Fibroblast of lung (primary cell): ENCODE measurements around the gene GJE1. TPM values are rescaled to one million over a fixed set of nuclear protein-coding genes. Genes with fewer than 3 reads are reported as not detected.

Experiments
- DNase-seq, 2 donors: peaks; one replicate each; pipeline versions ENCODE4 v3.0.0 to v3.0.0-alpha.2; 2010; ENCODE audit warnings: low read depth in 2 of 2
- H2AFZ ChIP-seq: 2 replicates; pipeline ENCODE4 v1.5.1; 2012; ENCODE audit warnings: low read length, control low read depth, inconsistent platforms
- H3K27ac ChIP-seq: 2 replicates; pipeline ENCODE4 v1.5.1; 2011; ENCODE audit warnings: low read length, control low read depth; ENCODE audit not compliant: insufficient read depth
- H3K27me3 ChIP-seq: 2 replicates; pipeline ENCODE4 v1.5.1; 2011; ENCODE audit warnings: mild to moderate bottlenecking, low read length; ENCODE audit not compliant: control insufficient read depth, insufficient read depth
- H3K36me3 ChIP-seq: 2 replicates; pipeline ENCODE4 v1.5.1; 2011; ENCODE audit warnings: low read length; ENCODE audit not compliant: control insufficient read depth, insufficient read depth
- H3K4me1 ChIP-seq: 2 replicates; pipeline ENCODE4 v1.5.1; 2011; ENCODE audit warnings: low read length; ENCODE audit not compliant: control insufficient read depth, insufficient read depth; ENCODE audit errors: extremely low read depth
- H3K4me2 ChIP-seq: 2 replicates; pipeline ENCODE4 v1.5.1; 2011; ENCODE audit warnings: low read length, control low read depth; ENCODE audit not compliant: insufficient read depth; ENCODE audit errors: extremely low read depth
- H3K4me3 ChIP-seq, 4 experiments: fragments of 200-600 bp in 1 of 4; sonication (generic) in 1 of 4; replicated peaks in 1 of 4; 2 replicates each; pipeline ENCODE4 v1.5.1; 2011 to 2016; ENCODE audit warnings: low read length in 4 of 4, low read depth in 3 of 4, mild to moderate bottlenecking in 3 of 4, control low read depth in 2 of 4, inconsistent platforms in 1 of 4, mixed read lengths in 1 of 4; ENCODE audit not compliant: insufficient read depth in 1 of 4; ENCODE audit errors: control extremely low read depth in 1 of 4
- H3K79me2 ChIP-seq: 2 replicates; pipeline ENCODE4 v1.5.1; 2012; ENCODE audit warnings: mild to moderate bottlenecking, low read length, inconsistent platforms; ENCODE audit not compliant: control insufficient read depth, insufficient read depth
- H3K9ac ChIP-seq: 2 replicates; pipeline ENCODE4 v1.5.1; 2011; ENCODE audit warnings: mild to moderate bottlenecking, low read length, control low read depth; ENCODE audit not compliant: insufficient read depth
- H3K9me3 ChIP-seq: 2 replicates; pipeline ENCODE4 v1.5.1; 2012; ENCODE audit warnings: low read depth, low read length; ENCODE audit not compliant: control insufficient read depth, insufficient read depth
- H4K20me1 ChIP-seq: 2 replicates; pipeline ENCODE4 v1.5.1; 2011; ENCODE audit warnings: low read length; ENCODE audit not compliant: control insufficient read depth, insufficient read depth; ENCODE audit errors: extremely low read depth
- EZH2 ChIP-seq: IDR thresholded peaks from 2 replicates; pipeline ENCODE4 v1.5.1; 2012; ENCODE audit warnings: low read length, control low read depth, mild to moderate bottlenecking; ENCODE audit errors: missing control alignments
- polyA plus RNA-seq, 2 donors: library from polyadenylated mRNA; depleted of rRNA in 1 of 2; stranded (reverse) in 1 of 2; unstranded in 1 of 2; fragments of >200 nt; gene quantifications; 2 replicates each; pipeline ENCODE4 v1.2.1, GENCODE V29; 2011 to 2012; ENCODE audit warnings: missing spikeins in 1 of 2
- total RNA-seq: library from RNA; depleted of rRNA; stranded (reverse); fragments of >200 nt; gene quantifications from 2 replicates; pipeline ENCODE4 v1.2.1, GENCODE V29; 2014
- TF ChIP-seq, protein P1 (sequence below), 2 donors: IDR thresholded peaks in 1 of 2; conservative IDR thresholded peaks in 1 of 2; 1 replicate in 1 of 2; 2 replicates in 1 of 2; pipeline ENCODE4 v1.5.1; 2011 to 2012; ENCODE audit warnings: low read length in 2 of 2, control low read depth in 1 of 2, inconsistent platforms in 1 of 2, low read depth in 1 of 2, mild to moderate bottlenecking in 1 of 2

GJE1 gene
- total and polyA plus RNA-seq, 2 donors (not counting 1 experiment from before 2014, with no cell fraction given), result not detected

DNA sequence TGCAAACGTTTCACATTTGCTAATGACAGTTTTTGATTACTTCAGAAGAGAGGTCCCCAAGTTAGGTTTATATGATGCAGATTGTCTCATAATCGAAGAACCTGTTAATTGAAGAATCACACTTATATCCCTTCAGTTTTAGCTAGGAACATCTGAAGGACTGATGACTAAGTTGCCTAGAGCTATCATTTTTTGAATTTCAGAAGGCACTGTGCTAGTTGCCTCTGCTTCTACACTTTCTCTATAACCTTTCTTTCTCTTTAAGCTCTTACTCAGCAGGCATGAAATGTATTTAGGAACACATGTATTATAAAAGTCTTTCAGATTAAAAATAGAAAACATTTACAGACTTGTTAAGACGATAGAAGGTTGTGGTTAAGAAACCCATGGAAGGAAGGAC is 14.4 kb upstream of the GJE1 start:
- Histone ChIP-seq H3K4me2 (no peak overlapping the region), H3K36me3 (no peaks in the 10 kb centered on the region), H3K27me3 (no peaks in the 10 kb centered on the region), H3K4me1 (no peaks in the 10 kb centered on the region), H3K9ac (no peak overlapping the region), H3K79me2 (no peaks in the 10 kb centered on the region), H4K20me1 (no peaks in the 10 kb centered on the region), H3K4me3 (no peak overlapping the region), H3K9me3 (no peaks in the 10 kb centered on the region), H3K27ac (no peak overlapping the region), H2AFZ (no peak overlapping the region)
- no peak for DNase-seq
- TF ChIP-seq EZH2, result no peak
- TF ChIP-seq, protein P1, sequence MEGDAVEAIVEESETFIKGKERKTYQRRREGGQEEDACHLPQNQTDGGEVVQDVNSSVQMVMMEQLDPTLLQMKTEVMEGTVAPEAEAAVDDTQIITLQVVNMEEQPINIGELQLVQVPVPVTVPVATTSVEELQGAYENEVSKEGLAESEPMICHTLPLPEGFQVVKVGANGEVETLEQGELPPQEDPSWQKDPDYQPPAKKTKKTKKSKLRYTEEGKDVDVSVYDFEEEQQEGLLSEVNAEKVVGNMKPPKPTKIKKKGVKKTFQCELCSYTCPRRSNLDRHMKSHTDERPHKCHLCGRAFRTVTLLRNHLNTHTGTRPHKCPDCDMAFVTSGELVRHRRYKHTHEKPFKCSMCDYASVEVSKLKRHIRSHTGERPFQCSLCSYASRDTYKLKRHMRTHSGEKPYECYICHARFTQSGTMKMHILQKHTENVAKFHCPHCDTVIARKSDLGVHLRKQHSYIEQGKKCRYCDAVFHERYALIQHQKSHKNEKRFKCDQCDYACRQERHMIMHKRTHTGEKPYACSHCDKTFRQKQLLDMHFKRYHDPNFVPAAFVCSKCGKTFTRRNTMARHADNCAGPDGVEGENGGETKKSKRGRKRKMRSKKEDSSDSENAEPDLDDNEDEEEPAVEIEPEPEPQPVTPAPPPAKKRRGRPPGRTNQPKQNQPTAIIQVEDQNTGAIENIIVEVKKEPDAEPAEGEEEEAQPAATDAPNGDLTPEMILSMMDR (conservative IDR thresholded peaks at IDR 0.05 in 1 of 2, IDR thresholded peaks at IDR 0.05 in 1 of 2; ENCODE audit: low read depth in 1 of 2, low read length in 2 of 2), result no peak

DNA sequence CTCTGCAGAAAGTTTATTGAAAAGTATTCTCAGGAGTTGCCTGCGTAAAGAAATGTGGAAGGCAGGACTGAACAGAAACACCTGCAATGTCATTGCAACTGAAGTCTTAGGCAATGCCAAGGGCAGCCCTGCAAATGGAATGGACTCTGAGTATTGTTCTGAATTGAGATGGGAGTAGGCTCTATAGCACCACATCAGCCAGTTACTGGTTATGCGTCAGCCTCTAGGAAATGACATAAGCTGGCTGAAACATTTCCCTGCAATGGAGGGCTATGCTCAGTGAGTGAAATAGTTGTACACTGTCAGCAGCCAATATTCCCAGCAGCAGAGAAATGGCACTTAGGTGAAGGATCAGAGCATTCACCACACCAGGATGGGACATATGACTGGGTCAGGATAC is 13.8 kb upstream of the GJE1 start:
- no peak for TF ChIP-seq EZH2
- TF ChIP-seq, protein P1 (conservative IDR thresholded peaks at IDR 0.05 in 1 of 2, IDR thresholded peaks at IDR 0.05 in 1 of 2; ENCODE audit: low read depth in 1 of 2, low read length in 2 of 2), result no peak
- Histone ChIP-seq H3K4me1 (no peaks in the 10 kb centered on the region), H3K27ac (no peak overlapping the region), H3K9ac (no peak overlapping the region), H3K79me2 (no peaks in the 10 kb centered on the region), H3K27me3 (no peaks in the 10 kb centered on the region), H4K20me1 (no peaks in the 10 kb centered on the region), H3K36me3 (no peaks in the 10 kb centered on the region), H3K9me3 (no peaks in the 10 kb centered on the region), H2AFZ (no peak overlapping the region), H3K4me3 (no peak overlapping the region), H3K4me2 (no peak overlapping the region)
- no peak for DNase-seq

GRCh38 chr6:142121342-142121741 is 11.4 kb upstream of the GJE1 start:
- H3K27ac ChIP-seq, result no peak overlapping the region
- H3K9ac ChIP-seq, result no peak overlapping the region
- no peaks in the 10 kb centered on the region for H3K27me3 ChIP-seq
- no peak for DNase-seq
- no peak overlapping the region for H3K4me2 ChIP-seq
- no peaks in the 10 kb centered on the region for H4K20me1 ChIP-seq
- TF ChIP-seq EZH2, result no peak
- TF ChIP-seq, protein P1 (conservative IDR thresholded peaks at IDR 0.05 in 1 of 2, IDR thresholded peaks at IDR 0.05 in 1 of 2; ENCODE audit: low read depth in 1 of 2, low read length in 2 of 2), result no peak
- no peaks in the 10 kb centered on the region for H3K4me1 ChIP-seq
- H3K36me3 ChIP-seq, result no peaks in the 10 kb centered on the region
- no peaks in the 10 kb centered on the region for H3K79me2 ChIP-seq
- H3K4me3 ChIP-seq, result no peak overlapping the region
- no peak overlapping the region for H2AFZ ChIP-seq
- H3K9me3 ChIP-seq, result no peaks in the 10 kb centered on the region
